Subcutaneous adipose tissue (tissue), 4 donors: ENCODE data around the gene THBS3. TPM values are rescaled to one million over a fixed set of nuclear protein-coding genes. Genes with fewer than 3 reads are reported as not detected.

ENCODE experiments used
- total RNA-seq, 4 donors: library from RNA; depleted of rRNA; stranded (reverse); fragments of >200 nt; gene quantifications; one replicate each; pipeline ENCODE4 v1.1.0, GENCODE V29; 2016
- TF ChIP-seq, protein P1 (sequence below): fragments of 450-650 bp; IDR thresholded peaks from one replicate; pipeline ENCODE4 v1.5.1; 2016; ENCODE audit warnings: low read depth, mild to moderate bottlenecking, control low read depth, antibody characterized with exemption, moderate library complexity

The THBS3 gene
- total RNA-seq, 4 donors from 2014 or later, result 8.8 to 21.1 (median 15.6) TPM

DNA sequence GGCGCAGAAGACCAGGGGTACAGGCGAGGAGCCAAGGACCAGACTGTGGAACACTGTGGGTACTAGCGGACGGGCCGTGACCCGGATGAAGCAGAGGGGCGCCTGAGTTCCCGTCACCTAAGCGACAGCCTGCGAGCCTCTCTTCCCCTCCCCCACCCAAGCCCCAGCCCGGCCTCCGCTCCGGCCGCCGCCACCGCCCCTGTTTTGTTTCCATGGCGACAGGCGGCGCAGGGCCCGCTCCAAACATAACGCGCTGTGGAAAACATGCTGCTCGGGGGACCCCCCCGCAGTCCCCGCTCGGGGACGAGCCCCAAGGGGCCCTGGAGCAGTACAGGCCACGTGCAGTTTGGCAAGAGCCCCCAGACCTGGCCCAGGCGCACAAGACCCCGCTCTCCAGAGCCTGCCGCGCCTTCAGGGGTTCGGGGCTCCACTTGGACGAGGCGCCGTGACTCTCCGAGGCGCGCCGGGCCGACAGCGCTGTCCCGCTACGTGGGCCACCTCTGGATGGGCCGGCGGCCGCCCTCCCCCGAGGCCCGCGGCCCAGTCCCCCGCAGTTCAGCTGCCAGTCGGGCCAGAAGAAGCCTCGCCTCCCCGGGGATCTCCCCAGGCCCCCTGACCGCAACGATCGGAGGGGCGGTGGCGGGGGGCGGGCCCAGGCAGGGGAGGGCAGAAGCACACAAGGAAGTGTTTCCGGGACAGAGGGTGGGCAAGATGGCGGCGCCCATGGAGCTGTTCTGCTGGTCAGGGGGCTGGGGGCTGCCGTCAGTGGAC, 1.0 kb upstream of the THBS3 start, which contains the start of gene MTX1:
Gene MTX1 (plus strand): TSS at position 155 of the 771 bp plus-strand sequence. CDS start 110 bp downstream, at position 265.
- TF ChIP-seq, protein P1, sequence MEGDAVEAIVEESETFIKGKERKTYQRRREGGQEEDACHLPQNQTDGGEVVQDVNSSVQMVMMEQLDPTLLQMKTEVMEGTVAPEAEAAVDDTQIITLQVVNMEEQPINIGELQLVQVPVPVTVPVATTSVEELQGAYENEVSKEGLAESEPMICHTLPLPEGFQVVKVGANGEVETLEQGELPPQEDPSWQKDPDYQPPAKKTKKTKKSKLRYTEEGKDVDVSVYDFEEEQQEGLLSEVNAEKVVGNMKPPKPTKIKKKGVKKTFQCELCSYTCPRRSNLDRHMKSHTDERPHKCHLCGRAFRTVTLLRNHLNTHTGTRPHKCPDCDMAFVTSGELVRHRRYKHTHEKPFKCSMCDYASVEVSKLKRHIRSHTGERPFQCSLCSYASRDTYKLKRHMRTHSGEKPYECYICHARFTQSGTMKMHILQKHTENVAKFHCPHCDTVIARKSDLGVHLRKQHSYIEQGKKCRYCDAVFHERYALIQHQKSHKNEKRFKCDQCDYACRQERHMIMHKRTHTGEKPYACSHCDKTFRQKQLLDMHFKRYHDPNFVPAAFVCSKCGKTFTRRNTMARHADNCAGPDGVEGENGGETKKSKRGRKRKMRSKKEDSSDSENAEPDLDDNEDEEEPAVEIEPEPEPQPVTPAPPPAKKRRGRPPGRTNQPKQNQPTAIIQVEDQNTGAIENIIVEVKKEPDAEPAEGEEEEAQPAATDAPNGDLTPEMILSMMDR, result no peak

DNA sequence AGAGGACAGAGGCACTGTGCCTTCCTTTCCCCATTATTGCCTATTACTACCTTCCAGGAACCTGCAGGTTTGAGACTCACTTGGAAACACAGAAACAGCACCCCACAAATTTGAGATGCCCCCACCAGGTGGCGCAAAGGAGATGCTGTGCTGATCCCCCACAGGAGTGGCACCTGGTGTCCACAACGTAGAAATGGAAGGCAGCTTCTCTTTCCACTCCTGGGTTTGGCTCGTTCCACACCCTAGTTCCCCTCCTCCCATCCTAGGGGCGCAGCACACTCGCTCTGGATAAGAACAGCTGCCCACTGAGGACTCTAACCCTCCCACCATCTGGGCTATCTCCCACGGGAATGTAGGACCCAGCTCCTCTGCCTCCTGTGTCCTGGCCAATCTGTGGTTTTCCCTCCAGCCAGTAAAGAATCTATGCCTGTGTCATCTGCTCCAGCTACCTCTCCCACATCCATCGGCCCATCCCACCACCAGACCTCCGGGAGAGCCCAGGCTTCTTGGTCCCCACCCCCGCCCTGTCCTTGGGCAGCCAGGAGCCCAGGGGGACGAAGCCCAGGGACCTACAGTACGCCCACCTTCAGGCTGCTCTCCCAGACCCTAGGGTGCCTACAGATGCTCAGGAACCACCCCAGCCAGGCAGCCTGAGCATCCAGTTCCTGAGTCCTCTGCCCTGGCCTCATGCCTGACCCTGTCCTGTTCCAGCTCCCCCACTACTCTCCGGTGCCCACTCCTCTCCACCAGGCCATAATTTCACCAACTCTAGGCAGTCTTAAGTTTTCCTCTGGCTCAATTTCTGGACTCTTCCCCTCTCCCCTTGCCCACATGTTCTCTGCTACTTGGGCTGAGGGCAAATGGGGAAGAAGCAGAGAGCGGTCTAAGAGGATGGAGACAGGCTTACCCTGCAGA, 549 bp downstream of the THBS3 start:
- TF ChIP-seq, protein P1, result no peak

DNA sequence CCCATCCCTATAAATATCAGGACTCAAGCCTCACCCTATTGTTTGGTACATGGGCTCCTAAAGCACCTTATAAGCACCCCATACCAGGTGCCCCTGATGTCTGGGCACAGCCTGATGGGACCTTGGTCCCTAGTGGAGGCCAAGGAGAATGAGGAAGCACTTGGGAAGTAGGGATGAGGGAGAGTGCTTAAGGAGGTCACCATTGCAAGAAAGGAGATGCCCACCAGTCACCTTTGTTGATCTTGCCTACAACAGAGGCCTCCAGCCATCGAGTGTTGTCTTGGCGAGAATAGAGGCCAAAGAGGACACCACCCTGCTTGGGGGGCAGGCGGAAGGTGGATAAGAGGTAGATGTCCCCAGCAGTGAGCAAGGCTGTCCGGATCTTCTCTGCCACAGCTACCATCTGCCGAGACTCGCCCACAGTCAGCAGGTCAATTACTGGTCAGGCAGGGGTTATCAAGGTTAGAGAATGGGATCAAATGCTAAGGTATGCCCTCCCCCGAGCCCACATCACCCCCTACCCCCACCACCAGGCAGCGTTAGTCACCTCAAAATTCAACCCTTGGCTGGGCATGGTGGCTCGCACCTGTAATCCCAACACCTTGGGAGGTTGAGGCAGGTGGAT, 1.6 kb downstream of the THBS3 start:
- TF ChIP-seq, protein P1, result no peak

DNA sequence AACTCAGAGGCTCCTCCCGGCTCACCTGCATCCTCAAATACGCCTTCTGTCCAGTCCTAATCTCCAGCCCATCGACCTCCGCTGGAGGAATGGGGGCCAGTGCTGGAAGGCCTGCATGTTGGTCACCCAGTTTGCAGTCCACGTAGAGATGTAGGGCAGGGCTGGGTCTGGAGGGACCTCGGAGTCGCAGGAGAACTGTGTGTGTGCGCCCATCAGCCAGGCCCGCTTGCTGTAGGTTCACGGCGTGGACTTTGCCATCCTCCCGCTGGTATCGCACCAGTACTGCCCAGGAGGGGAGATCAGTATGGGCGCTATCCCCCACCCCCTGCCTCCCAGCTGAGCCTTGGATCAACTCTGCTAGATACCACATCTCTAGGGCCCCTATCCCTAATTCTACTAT, 2.7 kb downstream of the THBS3 start:
- TF ChIP-seq, protein P1, result no peak

DNA sequence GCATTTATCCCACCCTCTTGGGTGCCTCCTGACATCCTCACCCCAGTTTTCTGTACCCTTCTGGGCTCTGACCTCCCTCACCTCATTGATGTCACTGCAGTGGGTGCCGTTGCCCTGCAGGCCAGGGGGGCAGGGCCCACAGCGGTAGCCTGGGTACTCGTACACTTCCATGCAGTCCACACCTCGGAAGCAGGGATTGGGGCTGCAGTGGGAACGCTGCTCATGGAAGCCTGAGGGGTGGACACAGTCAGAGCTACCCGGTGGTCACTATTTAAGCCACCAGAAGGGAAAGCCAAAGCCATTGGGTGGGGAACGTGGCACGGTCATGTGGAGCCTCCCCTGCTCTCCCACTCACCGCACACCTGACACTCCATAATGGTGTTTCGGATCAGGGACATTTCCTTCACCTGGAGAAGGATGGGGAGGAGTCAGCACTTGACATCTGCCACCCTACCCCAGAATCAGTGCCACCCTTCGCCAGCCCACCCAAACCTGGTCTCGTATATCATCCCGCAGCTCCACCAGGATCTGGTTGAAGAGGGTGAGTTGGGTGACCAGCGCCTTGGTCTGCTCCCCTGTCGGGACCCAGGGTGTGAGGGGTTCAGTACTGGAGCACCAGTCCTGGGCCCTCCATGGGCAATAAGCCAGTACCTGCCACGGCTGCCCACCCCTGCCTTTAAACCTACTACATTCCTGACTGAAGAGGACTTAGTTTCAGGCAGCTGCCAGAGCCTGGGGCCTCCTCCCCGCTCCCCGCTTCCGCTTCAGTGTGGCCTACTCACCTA, 4.8 kb downstream of the THBS3 start:
- TF ChIP-seq, protein P1, result no peak

DNA sequence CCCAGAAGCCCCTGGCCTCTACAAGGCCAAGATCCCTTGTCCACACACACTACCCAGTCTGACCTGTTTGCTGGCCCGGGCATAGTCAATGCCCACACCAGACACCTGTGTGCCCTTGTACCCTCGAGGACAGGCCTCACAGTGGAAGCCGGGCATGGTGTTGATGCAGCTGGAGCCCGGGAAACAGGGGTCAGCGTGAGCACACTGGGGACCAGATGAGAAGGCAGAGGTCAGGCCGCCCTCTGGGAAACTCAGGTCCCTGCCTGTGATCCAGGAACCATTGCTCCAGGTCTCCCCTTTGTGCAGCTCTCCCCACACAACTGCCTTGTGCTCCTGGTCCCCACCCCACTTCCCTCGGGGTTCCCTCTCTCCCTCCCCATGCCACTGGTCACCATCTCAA, 5.5 kb downstream of the THBS3 start:
- TF ChIP-seq, protein P1, result no peak
